Central memory CD8-positive, alpha-beta T cell (primary cell): ENCODE results near the gene TNFAIP8.

ENCODE experiments used
- ATAC-seq: fragments of 150-1000 bp; cut with Tn5 transposase; replicated peaks from 2 replicates; pipeline ENCODE4 v1.10.0; 2022; ENCODE audit warnings: mild to moderate bottlenecking, moderate FRiP score, moderate number of reproducible peaks; ENCODE audit not compliant: poor library complexity, severe bottlenecking; ENCODE audit errors: extremely low read depth
- DNase-seq, 2 donors: peaks; one replicate each; pipeline ENCODE4 v3.0.0; 2021; ENCODE audit warnings: low spot score in 2 of 2
- H3K27ac Mint-ChIP-seq: one replicate; pipeline ENCODE4 v1.8.0; 2022; ENCODE audit warnings: low read depth, mild to moderate bottlenecking, moderate library complexity, mixed read lengths
- H3K27me3 Mint-ChIP-seq: one replicate; pipeline ENCODE4 v1.8.0; 2022; ENCODE audit warnings: mixed read lengths
- H3K36me3 Mint-ChIP-seq: one replicate; pipeline ENCODE4 v1.8.0; 2022; ENCODE audit warnings: mild to moderate bottlenecking, moderate library complexity, mixed read lengths; ENCODE audit not compliant: insufficient read depth
- H3K4me1 Mint-ChIP-seq: one replicate; pipeline ENCODE4 v1.8.0; 2022; ENCODE audit warnings: mixed read lengths
- H3K4me3 Mint-ChIP-seq: one replicate; pipeline ENCODE4 v1.8.0; 2022; ENCODE audit warnings: mild to moderate bottlenecking, moderate library complexity, mixed read lengths
- H3K9me3 Mint-ChIP-seq: one replicate; pipeline ENCODE4 v1.8.0; 2022; ENCODE audit warnings: mixed read lengths

Gene TNFAIP8

GRCh38 chr5:119397518-119398380 is 41.9 kb downstream of the TNFAIP8 start:
- H3K27me3 Mint-ChIP-seq, result no peaks in the 10 kb centered on the region
- peak overlapping the region; percentile 49 for H3K27ac Mint-ChIP-seq
- no peak for DNase-seq
- peaks cover 48% of the 10 kb centered on the region for H3K4me1 Mint-ChIP-seq
- no peaks in the 10 kb centered on the region for H3K9me3 Mint-ChIP-seq
- no peak for ATAC-seq
- no peak overlapping the region for H3K4me3 Mint-ChIP-seq
- H3K36me3 Mint-ChIP-seq, result peaks cover 21% of the 10 kb centered on the region

- H3K4me1 Mint-ChIP-seq, result peaks cover 39% of the 10 kb centered on the region
- no peak overlapping the region for H3K4me3 Mint-ChIP-seq
- DNase-seq (no peak), ATAC-seq (no peak)
- H3K27ac Mint-ChIP-seq, result no peak overlapping the region
- no peaks in the 10 kb centered on the region for H3K27me3 Mint-ChIP-seq
- peaks cover 10% of the 10 kb centered on the region for H3K36me3 Mint-ChIP-seq
- no peaks in the 10 kb centered on the region for H3K9me3 Mint-ChIP-seq
Measured at GRCh38 chr5:119398727-119399466, 43.1 kb downstream of the TNFAIP8 start.

GRCh38 chr5:119400245-119400644 is 44.4 kb downstream of the TNFAIP8 start:
- DNase-seq (no peak), ATAC-seq (no peak)
- no peak overlapping the region for H3K4me3 Mint-ChIP-seq
- no peaks in the 10 kb centered on the region for H3K27me3 Mint-ChIP-seq
- H3K4me1 Mint-ChIP-seq, result peaks cover 34% of the 10 kb centered on the region
- peaks cover 1% of the 10 kb centered on the region for H3K36me3 Mint-ChIP-seq
- H3K27ac Mint-ChIP-seq, result no peak overlapping the region
- no peaks in the 10 kb centered on the region for H3K9me3 Mint-ChIP-seq

DNA sequence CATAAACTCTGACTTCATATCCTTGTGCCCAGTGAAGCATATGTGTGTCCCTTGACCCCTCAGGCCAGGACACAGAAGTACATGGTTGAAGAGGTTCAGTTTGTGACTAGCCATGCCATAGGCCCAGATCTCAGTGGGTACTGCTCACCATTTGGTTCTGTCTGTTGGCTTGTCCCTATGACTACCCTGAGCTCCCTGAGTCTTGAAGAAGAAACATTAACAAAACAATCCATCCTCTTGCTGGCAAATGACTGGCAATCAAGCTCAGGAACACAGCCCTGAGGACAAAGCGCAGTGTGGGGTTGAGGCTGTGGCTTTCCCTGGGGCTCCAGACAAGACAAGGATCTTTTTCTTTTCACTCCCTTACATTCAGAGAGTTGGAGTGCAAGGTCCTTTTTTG is 46.3 kb downstream of the TNFAIP8 start:
- DNase-seq (no peak), ATAC-seq (no peak)
- no peak overlapping the region for H3K4me3 Mint-ChIP-seq
- H3K36me3 Mint-ChIP-seq, result no peaks in the 10 kb centered on the region
- H3K27ac Mint-ChIP-seq, result no peak overlapping the region
- peaks cover 19% of the 10 kb centered on the region for H3K4me1 Mint-ChIP-seq
- H3K9me3 Mint-ChIP-seq, result no peaks in the 10 kb centered on the region
- H3K27me3 Mint-ChIP-seq, result no peaks in the 10 kb centered on the region

DNA sequence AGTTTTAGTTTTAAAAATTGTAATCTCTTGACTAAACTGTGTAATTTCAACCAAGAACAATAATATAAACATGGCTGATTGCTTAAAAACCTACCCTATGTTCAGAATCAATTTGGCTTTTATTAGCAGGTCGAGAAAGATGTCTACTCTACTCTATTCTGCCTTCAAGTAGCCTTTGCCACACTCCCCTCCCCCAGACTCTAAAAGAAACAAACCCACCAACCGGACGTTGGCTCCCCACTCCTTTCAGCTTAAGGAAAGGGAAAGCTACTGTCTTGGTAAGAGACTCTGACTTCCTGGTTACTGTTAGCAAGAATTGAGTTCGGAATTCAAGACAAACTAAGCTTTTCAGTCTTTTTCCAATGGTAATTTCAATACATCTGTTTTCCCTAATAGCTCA is 46.7 kb downstream of the TNFAIP8 start:
- Mint-ChIP-seq H3K4me1 (peaks cover 16% of the 10 kb centered on the region), H3K27ac (no peak overlapping the region), H3K27me3 (no peaks in the 10 kb centered on the region), H3K36me3 (no peaks in the 10 kb centered on the region), H3K9me3 (no peaks in the 10 kb centered on the region), H3K4me3 (no peak overlapping the region)
- DNase-seq, result no peak
- no peak for ATAC-seq

DNA sequence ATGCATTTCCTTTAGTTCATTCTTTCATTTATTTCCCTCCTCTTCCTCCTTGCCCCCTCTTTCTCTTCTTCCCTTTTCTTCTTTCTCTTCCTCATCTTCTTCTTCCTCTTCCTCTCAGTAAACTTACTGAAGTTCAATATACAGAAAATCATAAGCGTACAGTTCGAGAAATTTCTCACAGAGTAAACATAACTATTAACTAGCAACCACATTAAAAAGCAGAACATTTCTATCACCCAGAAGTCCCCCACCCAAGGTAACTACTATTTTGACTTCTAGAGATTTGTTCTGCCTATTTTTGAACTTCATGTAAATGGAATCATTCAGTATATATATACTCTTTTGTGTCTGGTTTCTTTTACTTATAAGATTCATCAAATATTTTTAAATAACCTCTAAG is 48.2 kb downstream of the TNFAIP8 start:
- Mint-ChIP-seq H3K27me3 (no peaks in the 10 kb centered on the region), H3K27ac (no peak overlapping the region)

DNA sequence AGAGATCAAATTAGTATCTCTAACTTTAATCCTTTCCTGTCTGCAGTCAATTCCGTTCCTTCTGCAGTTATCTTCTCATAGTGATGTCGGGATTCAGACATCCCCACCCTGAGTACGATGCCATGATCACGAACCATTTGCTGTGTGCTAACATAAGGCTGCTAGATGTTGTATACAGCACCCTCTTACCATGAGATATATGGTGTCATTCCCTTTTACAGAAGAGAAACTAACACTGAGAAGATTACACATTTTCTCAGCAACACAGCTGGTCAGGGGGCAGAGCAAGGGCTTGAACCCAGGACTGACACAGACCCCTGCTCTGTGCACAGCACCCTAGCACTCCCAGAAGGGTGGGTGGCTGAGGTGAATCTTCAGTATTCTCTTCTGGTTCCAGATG is 49.6 kb downstream of the TNFAIP8 start:
- ATAC-seq (no peak), DNase-seq (no peak)
- Mint-ChIP-seq H3K4me1 (peaks cover 6% of the 10 kb centered on the region), H3K27ac (no peak overlapping the region), H3K4me3 (no peak overlapping the region), H3K36me3 (no peaks in the 10 kb centered on the region), H3K27me3 (no peaks in the 10 kb centered on the region), H3K9me3 (no peaks in the 10 kb centered on the region)

More for the DNA sequence above, 48.2 kb downstream of the TNFAIP8 start:
- DNase-seq, result no peak
- Mint-ChIP-seq H3K9me3 (no peaks in the 10 kb centered on the region), H3K36me3 (no peaks in the 10 kb centered on the region), H3K4me3 (no peak overlapping the region), H3K4me1 (peaks cover 13% of the 10 kb centered on the region)
- no peak for ATAC-seq

- H3K4me1 Mint-ChIP-seq, result peaks cover 8% of the 10 kb centered on the region
- no peaks in the 10 kb centered on the region for H3K27me3 Mint-ChIP-seq
- no peaks in the 10 kb centered on the region for H3K36me3 Mint-ChIP-seq
- ATAC-seq (no peak), DNase-seq (no peak)
- no peak overlapping the region for H3K4me3 Mint-ChIP-seq
- no peak overlapping the region for H3K27ac Mint-ChIP-seq
- no peaks in the 10 kb centered on the region for H3K9me3 Mint-ChIP-seq
Measured at GRCh38 chr5:119406551-119407110, 50.8 kb downstream of the TNFAIP8 start.

- Mint-ChIP-seq H3K27ac (no peak overlapping the region), H3K4me1 (peaks cover 10% of the 10 kb centered on the region), H3K36me3 (no peaks in the 10 kb centered on the region), H3K9me3 (no peaks in the 10 kb centered on the region), H3K4me3 (no peak overlapping the region), H3K27me3 (no peaks in the 10 kb centered on the region)
- ATAC-seq, result no peak
- no peak for DNase-seq
Measured at GRCh38 chr5:119409235-119409815, 53.5 kb downstream of the TNFAIP8 start.

DNA sequence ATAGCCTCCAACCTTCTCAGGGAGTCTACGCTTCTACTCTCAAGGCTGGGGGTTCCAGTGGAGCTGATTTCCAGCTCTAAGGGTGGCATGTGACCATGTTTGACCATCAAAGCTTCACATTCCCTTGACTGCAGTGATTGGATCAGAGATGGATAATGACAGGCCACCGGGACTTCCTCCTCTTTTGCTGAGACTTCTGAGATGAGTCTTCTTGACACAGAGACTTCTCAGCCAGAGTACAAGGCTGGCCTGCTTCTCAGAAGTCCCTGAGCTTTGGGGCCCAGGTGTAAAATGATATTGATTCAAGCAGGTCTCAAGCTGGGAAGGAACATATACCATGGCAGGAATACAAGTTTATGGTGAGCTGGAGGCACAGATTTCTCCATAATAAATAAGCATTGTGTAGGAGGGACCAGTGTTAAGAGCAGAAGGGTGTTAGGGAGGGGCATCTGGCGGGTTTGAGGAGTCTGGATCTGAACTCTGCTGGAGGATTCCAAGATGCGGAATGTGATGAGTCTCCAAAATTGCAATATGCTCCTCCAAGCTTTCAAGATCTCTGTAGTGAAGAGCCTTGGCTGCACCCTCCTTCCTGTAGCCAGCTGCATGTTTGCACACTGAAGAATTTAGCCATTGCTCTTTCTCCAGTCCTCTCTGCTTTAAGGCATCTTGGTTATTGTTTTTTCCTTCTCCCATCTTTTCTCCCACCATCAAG is 54.8 kb downstream of the TNFAIP8 start:
- no peak for ATAC-seq
- no peaks in the 10 kb centered on the region for H3K36me3 Mint-ChIP-seq
- H3K9me3 Mint-ChIP-seq, result no peaks in the 10 kb centered on the region
- H3K4me3 Mint-ChIP-seq, result no peak overlapping the region
- H3K27me3 Mint-ChIP-seq, result no peaks in the 10 kb centered on the region
- H3K27ac Mint-ChIP-seq, result no peak overlapping the region
- DNase-seq, result no peak
- H3K4me1 Mint-ChIP-seq, result peaks cover 10% of the 10 kb centered on the region

DNA sequence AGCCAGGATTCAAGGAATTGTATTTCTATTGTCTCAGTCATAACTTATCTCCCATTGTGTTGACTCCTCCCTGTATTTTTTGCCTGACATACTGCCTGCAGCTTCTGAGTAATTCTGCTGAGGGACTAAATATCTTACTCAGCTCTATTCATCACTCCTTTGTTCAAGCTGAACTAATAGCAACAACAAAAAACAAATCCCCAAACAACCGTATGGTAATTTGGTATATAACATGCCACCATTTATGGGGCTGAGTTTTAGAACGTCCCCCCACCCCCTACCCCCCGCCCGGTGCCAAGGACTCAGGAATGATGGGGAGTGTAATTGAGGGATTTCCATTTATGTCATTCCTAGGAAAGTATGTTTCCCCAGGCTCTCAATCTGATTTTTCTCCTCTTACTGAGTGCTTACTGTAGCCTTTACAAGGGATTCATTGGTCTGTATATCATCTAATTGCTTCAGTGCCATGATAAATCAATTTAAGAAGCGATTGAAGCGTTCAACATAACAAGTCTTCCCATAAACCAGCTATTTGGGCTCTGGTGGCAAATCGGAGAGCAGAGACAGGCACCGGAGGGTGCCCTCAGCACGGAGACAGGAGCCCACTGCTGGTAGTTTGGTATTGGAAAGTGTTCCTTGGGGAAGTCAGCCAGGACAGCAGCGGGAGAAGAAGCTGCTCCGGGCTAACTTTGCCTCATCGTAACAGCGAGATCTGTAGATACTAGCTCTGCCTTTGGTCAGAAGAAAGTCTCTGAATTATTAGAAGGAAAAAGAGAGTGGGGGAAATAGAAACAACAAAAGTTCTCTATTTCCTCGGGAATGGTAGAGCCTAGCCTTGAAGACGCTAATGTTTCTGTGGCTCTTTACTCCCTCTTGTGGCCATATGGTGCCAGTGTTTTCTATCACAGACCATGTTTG is 55.8 kb downstream of the TNFAIP8 start:
- peak overlapping the region; percentile 80 for H3K27ac Mint-ChIP-seq
- no peaks in the 10 kb centered on the region for H3K27me3 Mint-ChIP-seq
- H3K4me3 Mint-ChIP-seq, result peak overlapping the region; percentile 86
- H3K36me3 Mint-ChIP-seq, result no peaks in the 10 kb centered on the region
- DNase-seq (peak; percentile 25 to 53), ATAC-seq (peak; percentile 79)
- no peaks in the 10 kb centered on the region for H3K9me3 Mint-ChIP-seq
- H3K4me1 Mint-ChIP-seq, result peaks cover 10% of the 10 kb centered on the region
